Suprapubic skin (tissue), 4 donors: ENCODE results near the gene ZW10.

Experiments used
- POLR2A ChIP-seq, 2 donors: fragments of 450-650 bp; IDR thresholded peaks; one replicate each; pipeline ENCODE4 v1.6.1; 2017; ENCODE audit warnings: antibody characterized with exemption in 2 of 2, mild to moderate bottlenecking in 2 of 2, moderate library complexity in 2 of 2
- POLR2AphosphoS5 ChIP-seq, 3 donors: sonication (generic); formaldehyde crosslinking; IDR thresholded peaks; one replicate each; pipeline ENCODE4 v1.6.1; 2017; ENCODE audit warnings: antibody characterized with exemption in 3 of 3
- TF ChIP-seq, protein P1 (sequence below), 2 donors: fragments of 200-600 bp in 1 of 2; fragments of 450-650 bp in 1 of 2; sonication (generic) in 1 of 2; IDR thresholded peaks; one replicate each; pipeline ENCODE4 v1.5.1; 2016 to 2019; ENCODE audit warnings: antibody characterized with exemption in 2 of 2, mild to moderate bottlenecking in 1 of 2, moderate library complexity in 1 of 2

DNA sequence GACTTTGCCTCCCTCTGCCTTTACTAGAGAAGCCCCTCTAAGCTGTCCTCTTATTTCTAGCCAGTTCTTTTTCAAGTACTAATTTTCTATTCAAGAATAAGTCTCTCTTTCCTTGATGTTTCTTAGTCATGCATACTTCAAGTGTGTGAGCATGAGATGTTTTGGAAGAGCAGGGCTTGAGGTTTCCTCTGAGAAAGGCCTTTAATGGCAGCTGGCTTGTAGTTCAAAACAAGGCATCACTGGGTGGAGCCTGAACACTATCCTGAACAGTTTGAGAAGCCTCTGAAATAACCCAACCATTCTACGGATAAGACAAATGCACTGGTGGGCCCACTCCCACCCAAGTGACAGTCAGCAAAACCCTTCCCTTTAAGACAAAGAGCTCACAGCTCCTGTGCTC is 43.7 kb upstream of the ZW10 start:
- TF ChIP-seq, protein P1, sequence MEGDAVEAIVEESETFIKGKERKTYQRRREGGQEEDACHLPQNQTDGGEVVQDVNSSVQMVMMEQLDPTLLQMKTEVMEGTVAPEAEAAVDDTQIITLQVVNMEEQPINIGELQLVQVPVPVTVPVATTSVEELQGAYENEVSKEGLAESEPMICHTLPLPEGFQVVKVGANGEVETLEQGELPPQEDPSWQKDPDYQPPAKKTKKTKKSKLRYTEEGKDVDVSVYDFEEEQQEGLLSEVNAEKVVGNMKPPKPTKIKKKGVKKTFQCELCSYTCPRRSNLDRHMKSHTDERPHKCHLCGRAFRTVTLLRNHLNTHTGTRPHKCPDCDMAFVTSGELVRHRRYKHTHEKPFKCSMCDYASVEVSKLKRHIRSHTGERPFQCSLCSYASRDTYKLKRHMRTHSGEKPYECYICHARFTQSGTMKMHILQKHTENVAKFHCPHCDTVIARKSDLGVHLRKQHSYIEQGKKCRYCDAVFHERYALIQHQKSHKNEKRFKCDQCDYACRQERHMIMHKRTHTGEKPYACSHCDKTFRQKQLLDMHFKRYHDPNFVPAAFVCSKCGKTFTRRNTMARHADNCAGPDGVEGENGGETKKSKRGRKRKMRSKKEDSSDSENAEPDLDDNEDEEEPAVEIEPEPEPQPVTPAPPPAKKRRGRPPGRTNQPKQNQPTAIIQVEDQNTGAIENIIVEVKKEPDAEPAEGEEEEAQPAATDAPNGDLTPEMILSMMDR (IDR thresholded peaks at IDR 0.05): no peak
- no peak for TF ChIP-seq POLR2AphosphoS5 (IDR thresholded peaks at IDR 0.05)
- no peak for TF ChIP-seq POLR2A (IDR thresholded peaks at IDR 0.05)
